ENCODE measurements around the gene MORC1.
"Not testable (repeated sequence)": the region's sequence is repeated elsewhere in the genome, so short reads cannot be mapped to it uniquely, and the experiment has no call there.

MORC1 gene, protein sequence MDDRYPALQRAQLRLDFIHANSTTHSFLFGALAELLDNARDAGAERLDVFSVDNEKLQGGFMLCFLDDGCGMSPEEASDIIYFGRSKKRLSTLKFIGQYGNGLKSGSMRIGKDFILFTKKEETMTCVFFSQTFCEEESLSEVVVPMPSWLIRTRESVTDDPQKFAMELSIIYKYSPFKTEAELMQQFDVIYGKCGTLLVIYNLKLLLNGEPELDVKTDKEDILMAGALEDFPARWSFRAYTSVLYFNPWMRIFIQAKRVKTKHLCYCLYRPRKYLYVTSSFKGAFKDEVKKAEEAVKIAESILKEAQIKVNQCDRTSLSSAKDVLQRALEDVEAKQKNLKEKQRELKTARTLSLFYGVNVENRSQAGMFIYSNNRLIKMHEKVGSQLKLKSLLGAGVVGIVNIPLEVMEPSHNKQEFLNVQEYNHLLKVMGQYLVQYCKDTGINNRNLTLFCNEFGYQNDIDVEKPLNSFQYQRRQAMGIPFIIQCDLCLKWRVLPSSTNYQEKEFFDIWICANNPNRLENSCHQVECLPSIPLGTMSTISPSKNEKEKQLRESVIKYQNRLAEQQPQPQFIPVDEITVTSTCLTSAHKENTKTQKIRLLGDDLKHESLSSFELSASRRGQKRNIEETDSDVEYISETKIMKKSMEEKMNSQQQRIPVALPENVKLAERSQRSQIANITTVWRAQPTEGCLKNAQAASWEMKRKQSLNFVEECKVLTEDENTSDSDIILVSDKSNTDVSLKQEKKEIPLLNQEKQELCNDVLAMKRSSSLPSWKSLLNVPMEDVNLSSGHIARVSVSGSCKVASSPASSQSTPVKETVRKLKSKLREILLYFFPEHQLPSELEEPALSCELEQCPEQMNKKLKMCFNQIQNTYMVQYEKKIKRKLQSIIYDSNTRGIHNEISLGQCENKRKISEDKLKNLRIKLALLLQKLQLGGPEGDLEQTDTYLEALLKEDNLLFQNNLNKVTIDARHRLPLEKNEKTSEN

DNA sequence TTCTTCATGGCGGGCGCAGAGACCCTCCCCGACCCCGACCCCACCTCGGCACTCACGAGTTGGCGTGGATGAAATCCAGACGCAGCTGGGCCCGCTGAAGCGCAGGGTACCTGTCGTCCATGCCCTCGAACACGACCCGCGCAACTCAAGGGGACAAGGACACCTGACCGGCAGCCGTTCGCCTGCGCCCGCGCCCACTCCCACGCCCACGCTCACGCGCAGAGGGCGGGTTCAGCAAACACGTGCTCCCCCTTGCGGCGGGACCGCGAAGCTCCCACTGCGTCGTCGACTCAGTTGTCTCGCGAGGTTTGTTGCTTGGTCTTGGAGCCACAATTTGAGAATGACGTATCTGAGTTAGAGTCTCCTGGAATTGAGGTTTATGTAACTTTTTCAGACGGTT is at the start of gene MORC1:
Gene MORC1 (minus strand): TSS at position 196 of the 400 bp plus-strand sequence. CDS start 75 bp downstream, at position 121.
- no peak for DNase-seq

- DNase-seq: no peak
Observed at GRCh38 chr3:109165905-109166304, 48.0 kb upstream of the MORC1 start.

DNA sequence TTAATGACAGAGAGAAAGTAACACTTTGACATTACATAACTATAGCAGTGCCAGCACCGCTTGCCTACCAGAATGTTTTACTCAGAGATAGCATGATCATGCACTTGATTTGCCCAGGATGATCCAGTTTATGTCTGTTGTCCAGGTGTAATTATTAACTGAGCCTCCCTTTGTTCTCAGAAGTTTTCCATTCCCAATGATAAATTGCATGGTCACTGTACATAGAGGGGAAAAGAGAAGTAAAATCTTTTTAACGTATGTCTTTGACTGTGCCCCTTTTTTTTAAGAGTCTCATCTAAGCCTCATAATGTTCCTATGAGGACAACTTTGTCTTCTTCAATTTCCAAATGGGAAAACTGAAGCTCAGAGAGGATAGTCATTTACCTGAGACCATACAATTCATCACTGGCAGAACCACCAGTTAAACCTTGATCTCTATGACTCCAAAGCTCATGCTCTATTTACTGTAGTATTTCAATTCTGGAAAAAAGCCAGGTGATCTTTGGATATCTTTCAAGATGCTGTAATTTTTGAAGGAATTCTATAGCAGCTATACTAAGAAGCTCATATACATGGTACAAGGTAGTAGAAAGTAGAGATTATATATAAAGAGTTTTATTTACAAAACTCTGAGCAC is 43.7 kb upstream of the MORC1 start:
- DNase-seq: no peak

- DNase-seq: no peak
Observed at GRCh38 chr3:109155828-109156227, 37.9 kb upstream of the MORC1 start.

DNA sequence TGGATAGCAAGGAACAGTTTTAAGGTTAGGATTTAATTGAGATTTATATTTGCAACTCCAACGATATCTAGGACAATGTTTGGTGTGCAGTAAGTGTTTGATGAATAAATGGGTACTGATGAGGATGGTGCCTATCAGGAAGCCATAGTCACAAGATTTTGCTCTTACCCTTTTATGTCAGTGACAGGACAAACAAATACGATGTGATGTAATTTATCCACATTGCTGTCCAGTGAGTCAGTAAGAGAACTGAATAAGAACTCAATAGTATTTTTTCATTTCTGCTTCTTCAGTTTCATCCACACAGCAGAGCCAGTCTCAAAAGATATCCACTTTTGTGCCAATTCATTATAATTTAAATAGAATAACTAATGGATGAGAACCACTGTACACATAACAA is 37.0 kb upstream of the MORC1 start:
- no peak for DNase-seq

DNA sequence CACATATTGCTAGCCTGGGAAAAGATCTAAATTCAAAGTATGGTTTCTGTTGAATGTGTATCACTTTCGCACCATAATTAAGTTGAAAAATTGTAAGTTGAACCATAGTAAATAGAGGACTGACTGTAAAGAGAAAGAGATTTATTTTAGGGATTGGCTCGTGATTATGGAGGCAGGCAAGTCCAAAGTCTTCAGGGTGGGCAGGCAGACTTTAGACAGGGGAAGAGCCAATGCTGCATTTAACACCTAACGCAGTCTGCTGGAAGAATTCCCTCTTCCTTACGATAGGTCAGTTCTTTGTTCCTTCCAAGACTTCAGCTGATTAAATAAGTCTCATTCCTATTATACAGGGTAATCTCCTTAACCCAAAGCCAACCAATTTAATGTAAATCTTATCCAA is 34.4 kb upstream of the MORC1 start:
- no peak for DNase-seq

- no peak for DNase-seq
Observed at GRCh38 chr3:109149078-109149477, 31.1 kb upstream of the MORC1 start.

- DNase-seq: no peak
Observed at GRCh38 chr3:109143646-109144045, 25.7 kb upstream of the MORC1 start.

DNA sequence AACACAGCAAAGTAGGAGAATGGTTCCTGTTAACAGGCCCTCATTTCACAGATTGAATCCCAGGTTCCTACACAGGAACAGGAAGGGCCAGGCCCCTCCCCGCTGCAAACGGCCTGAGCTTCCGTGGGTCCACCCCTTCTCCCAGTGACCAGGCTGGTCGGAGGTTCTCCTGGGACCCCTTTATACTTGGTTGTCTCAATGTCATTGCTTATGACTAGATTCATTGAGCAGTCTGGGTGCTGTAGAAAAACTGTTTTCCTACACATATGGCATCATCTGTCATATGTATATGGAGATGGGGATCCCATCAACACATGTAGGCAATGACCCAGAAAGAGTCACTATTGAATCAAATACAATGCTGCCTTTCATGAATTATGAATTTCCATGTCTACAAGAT is 22.4 kb upstream of the MORC1 start:
- DNase-seq: no peak

DNA sequence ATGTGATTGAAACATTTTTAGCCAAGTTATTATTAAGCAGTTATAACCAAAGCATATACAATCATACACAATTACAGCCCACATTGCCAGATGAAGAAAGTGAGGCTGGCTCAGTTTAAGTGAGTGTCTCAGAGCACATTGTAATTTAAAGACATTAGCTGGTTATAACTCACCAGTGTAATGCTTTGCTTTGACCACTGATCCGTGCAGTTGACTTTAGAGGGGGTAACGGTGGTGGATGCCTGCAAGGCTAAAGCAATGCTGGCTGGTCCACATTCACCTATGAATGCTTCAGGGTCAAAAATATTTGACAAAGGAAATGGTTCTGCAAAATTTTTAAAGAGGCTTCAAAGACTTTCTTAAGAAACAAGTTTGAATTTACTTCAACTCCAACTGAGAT is 19.8 kb upstream of the MORC1 start:
- DNase-seq: no peak

DNA sequence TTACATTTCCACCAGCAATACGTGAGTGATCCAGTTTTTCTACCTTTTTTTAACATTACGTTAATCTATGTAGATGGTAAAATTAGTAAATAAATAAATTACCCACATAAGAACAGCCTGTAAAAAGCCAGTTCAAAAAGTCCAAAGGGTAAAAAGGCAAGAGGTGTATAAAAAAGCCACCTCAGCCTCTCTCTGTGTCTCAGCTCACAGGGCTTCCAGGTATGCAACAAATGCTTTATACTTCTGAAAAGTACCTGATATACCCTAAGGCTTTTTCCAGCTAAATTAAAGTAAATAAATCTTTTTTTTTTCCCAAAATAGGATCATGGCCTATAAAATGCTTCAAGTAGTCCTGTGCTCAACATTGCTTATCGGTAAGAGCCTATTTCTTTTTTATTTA is 18.6 kb upstream of the MORC1 start, which contains the start of gene C3orf85:
Gene C3orf85 (plus strand): TSS at position 197 of the 400 bp plus-strand sequence. CDS start 129 bp downstream, at position 326.
- DNase-seq: no peak

DNA sequence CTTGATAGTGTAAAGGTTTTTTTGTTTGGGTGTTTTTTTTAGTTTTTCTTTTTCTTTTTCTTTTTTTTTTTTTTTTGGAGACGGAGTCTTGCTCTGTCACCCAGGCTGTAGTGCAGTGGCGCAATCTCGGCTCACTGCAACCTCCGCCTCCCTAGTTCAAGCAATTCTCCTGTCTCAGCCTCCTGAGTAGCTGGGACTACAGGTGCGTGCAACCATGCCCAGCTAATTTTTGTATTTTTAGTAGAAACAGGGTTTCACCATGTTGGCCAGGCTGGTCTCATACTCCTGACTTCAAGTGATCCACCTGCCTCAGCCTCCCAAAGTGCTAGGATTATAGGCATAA is 15.5 kb upstream of the MORC1 start:
- not testable (repeated sequence) for DNase-seq

DNA sequence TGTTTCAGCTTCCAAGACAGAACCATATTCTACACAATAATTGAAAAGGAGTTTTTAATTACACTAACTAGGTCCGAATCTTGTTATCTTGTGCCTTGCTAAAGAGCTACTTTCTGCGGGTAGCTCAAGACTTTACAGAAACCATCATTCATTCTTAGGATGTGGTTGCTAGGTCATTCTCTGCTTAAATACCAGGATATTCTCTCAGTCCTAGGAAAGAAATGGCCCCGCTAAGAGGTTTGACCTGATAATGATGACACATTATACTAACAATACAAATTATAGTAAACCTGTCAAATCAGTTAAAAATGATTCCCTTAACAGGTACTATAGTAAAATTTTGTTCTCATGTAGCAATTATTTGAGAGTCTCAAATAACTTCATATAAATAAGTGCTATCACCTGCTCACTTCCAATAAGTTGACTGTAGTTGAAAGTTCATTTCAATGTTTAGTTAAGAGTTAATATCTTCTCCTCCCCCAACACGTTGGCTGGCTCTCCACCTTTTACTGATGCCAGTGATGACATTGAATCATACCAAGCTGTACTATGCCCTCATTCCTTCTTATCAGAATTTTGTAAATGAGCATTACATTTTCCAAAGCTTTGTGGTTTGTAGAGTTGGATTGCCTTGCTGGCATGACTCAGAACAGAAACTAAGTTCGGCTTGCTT is 15.0 kb upstream of the MORC1 start:
- DNase-seq: no peak

GRCh38 chr3:109131276-109131675 is 13.3 kb upstream of the MORC1 start:
- no peak for DNase-seq

- no peak for DNase-seq
Observed at GRCh38 chr3:109127553-109127952, 9.6 kb upstream of the MORC1 start.

GRCh38 chr3:109125902-109126301 is 8.0 kb upstream of the MORC1 start:
- DNase-seq: no peak

DNA sequence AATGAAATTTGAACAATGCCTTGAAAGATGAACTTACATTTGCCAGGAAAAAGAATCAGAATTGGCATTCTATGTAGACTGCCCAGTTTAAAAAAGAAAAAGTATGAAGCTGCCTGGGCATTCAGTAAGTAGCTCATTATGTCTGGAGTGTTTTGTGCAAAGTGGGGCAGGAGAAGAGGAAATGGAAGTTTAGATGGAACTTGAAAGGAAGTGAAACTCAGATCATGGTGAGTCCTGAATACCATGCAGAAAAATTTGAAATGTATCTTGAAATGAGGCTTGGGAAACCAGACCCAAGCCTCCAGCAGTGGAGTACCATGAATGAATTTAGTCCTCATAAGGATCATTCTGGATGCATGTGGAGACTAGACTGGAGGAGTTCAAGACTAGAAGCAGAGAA is 4.8 kb upstream of the MORC1 start:
- DNase-seq: no peak

GRCh38 chr3:109118584-109118983 is 650 bp upstream of the MORC1 start:
- DNase-seq: no peak

- no peak for DNase-seq
Observed at GRCh38 chr3:109116031-109116430, 1.9 kb downstream of the MORC1 start.

- no peak for DNase-seq
Observed at GRCh38 chr3:109115451-109115850, 2.5 kb downstream of the MORC1 start.

DNA sequence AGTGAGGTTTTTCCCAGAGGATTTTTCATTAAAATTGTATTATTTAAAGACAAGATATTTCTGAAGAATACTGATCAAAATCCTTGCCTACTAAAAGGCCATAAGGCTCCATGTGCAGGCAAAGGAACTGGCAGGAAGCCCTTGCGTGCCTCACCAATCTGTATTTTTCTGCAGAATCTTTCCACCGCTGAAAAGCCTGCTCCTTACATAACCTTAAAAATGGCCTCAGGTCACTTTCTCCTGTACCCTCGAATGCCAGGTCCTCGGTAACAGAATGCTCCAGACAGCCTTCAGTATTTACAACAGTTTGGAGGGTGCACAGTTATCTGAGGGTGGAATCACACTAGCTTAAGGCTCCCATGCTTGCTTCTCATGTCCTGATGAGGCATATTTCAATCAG is 3.2 kb downstream of the MORC1 start:
- DNase-seq: no peak

DNA sequence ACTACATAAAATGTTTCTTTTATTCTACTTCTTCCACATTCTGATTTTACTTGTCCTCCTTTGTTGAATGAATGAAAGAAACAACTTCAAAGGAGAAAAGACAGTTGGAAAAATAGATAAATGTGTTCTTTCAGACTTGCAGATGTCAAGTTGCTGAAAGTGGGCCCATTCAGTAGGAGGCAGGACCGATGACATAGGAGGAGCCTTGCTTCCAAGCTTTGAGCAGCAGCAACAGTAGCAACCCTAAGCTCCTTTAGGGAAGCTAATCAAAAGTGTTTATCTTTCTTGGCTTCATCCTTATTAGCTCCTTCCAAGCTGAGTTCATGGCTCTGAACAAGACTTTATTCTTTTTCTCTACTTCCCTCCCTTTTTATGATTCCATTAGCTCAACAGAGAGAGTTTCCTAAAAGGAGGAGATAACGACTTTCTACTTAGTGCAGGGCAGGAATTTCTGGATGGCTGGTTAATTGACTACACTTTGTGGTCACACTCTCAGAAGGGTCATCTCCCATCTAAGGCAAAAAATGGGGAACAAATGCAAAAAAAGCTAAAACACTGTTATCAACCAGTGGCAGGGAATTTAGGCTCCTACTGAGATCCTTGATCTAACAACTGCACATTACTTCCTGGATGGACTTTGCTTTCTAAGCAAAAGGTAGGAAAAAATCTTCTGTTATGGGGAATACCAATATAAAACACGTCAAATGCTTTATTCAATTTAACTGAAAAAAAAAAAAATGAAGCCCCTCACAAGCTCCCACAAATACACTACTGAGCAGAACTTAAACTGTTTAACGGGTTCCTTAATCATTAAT is 4.8 kb downstream of the MORC1 start:
- no peak for DNase-seq

Data from KG1 (cell line).